GM21447 (cell line): ENCODE data around the gene CEP128.
A peak's percentile ranks its signal among the peaks of the same experiment; 100 is the strongest.

Source experiments
- ATAC-seq: cut with Tn5 transposase; IDR thresholded peaks from one replicate; pipeline ENCODE4 v1.9.1; 2021; ENCODE audit not compliant: unreplicated experiment

Gene CEP128

GRCh38 chr14:80624581-80624980 is 317.0 kb downstream of the CEP128 start:
- no peak for ATAC-seq

GRCh38 chr14:80621701-80622100 is 319.8 kb downstream of the CEP128 start:
- peak; percentile 86 for ATAC-seq

GRCh38 chr14:80620434-80620833 is 321.1 kb downstream of the CEP128 start:
- ATAC-seq = no peak

GRCh38 chr14:80618751-80619329 is 322.7 kb downstream of the CEP128 start:
- no peak for ATAC-seq

- ATAC-seq = peak; percentile 74
Measured at GRCh38 chr14:80615831-80616230, 325.7 kb downstream of the CEP128 start.

- no peak for ATAC-seq
Measured at GRCh38 chr14:80609055-80609454, 332.5 kb downstream of the CEP128 start.

- no peak for ATAC-seq
Measured at GRCh38 chr14:80608563-80608962, 333.0 kb downstream of the CEP128 start.

GRCh38 chr14:80607430-80608190 is 333.9 kb downstream of the CEP128 start:
- ATAC-seq = no peak

GRCh38 chr14:80606347-80606772 is 335.2 kb downstream of the CEP128 start:
- ATAC-seq = no peak

- no peak for ATAC-seq
Measured at GRCh38 chr14:80605536-80605935, 336.0 kb downstream of the CEP128 start.

GRCh38 chr14:80602946-80603345 is 338.6 kb downstream of the CEP128 start:
- ATAC-seq = no peak

- peak; percentile 96 for ATAC-seq
Measured at GRCh38 chr14:80587096-80587724, 354.3 kb downstream of the CEP128 start.

GRCh38 chr14:80586131-80586530 is 355.4 kb downstream of the CEP128 start:
- no peak for ATAC-seq

- no peak for ATAC-seq
Measured at GRCh38 chr14:80585506-80585835, 356.1 kb downstream of the CEP128 start.

GRCh38 chr14:80584744-80585505 is 356.6 kb downstream of the CEP128 start:
- no peak for ATAC-seq

- ATAC-seq = no peak
Measured at GRCh38 chr14:80577599-80577998, 363.9 kb downstream of the CEP128 start.

GRCh38 chr14:80576401-80576800 is 365.1 kb downstream of the CEP128 start:
- no peak for ATAC-seq

GRCh38 chr14:80575763-80576162 is 365.8 kb downstream of the CEP128 start:
- ATAC-seq = no peak

GRCh38 chr14:80572666-80573065 is 368.9 kb downstream of the CEP128 start:
- ATAC-seq = no peak

- ATAC-seq = no peak
Measured at GRCh38 chr14:80570930-80571298, 370.6 kb downstream of the CEP128 start.

- no peak for ATAC-seq
Measured at GRCh38 chr14:80567905-80568536, 373.5 kb downstream of the CEP128 start.
